ENCODE measurements around the gene CCND1. TPM values are rescaled to one million over a fixed set of nuclear protein-coding genes. Genes with fewer than 3 reads are reported as not detected.

CCND1 gene
- total RNA-seq, 1 experiment from 2014 or later, result 346 TPM

GRCh38 chr11:69665669-69666068, 24.7 kb downstream of the CCND1 start:
- Histone ChIP-seq H2AFZ (no peak overlapping the region), H3K9me2 (ENCODE audit: insufficient read depth) (no peaks in the 10 kb centered on the region), H3K27ac (no peak overlapping the region), H3K4me3 (no peak overlapping the region), H3K36me3 (ENCODE audit: low read depth) (peaks cover 15% of the 10 kb centered on the region; the same call in 1 of the 2 replicates), H3K4me1 (replicated peaks; ENCODE audit: insufficient read depth) (no peaks in the 10 kb centered on the region), H3F3A (ENCODE audit: insufficient read depth, low read depth) (peaks cover 15% of the 10 kb centered on the region), H3K27me3 (ENCODE audit: insufficient read depth, low read depth) (no peaks in the 10 kb centered on the region), H3K79me2 (ENCODE audit: low read depth) (peaks cover 13% of the 10 kb centered on the region), H3K9me3 (ENCODE audit: insufficient read depth, low read depth) (no peaks in the 10 kb centered on the region), H4K20me1 (ENCODE audit: insufficient read depth) (peaks cover 7% of the 10 kb centered on the region; the same call in 1 of the 2 replicates), H3K4me2 (no peak overlapping the region)
- CTCF ChIA-PET, result interaction anchor here (0.6 kb wide), 1 partner anchor 591 kb away, joined by 3 read pairs; no protein-coding TSS in a partner anchor
- no peak for DNase-seq
- BruUV-seq (replicated peaks), result no TSS peak
- intact Hi-C loops (cut with micrococcal nuclease; ENCODE audit: unreplicated experiment), result no loop called here
- TF ChIP-seq EZH2 (IDR thresholded peaks at IDR 0.05; ENCODE audit: low read depth), result no peak
- TF ChIP-seq, protein P1, sequence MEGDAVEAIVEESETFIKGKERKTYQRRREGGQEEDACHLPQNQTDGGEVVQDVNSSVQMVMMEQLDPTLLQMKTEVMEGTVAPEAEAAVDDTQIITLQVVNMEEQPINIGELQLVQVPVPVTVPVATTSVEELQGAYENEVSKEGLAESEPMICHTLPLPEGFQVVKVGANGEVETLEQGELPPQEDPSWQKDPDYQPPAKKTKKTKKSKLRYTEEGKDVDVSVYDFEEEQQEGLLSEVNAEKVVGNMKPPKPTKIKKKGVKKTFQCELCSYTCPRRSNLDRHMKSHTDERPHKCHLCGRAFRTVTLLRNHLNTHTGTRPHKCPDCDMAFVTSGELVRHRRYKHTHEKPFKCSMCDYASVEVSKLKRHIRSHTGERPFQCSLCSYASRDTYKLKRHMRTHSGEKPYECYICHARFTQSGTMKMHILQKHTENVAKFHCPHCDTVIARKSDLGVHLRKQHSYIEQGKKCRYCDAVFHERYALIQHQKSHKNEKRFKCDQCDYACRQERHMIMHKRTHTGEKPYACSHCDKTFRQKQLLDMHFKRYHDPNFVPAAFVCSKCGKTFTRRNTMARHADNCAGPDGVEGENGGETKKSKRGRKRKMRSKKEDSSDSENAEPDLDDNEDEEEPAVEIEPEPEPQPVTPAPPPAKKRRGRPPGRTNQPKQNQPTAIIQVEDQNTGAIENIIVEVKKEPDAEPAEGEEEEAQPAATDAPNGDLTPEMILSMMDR (conservative IDR thresholded peaks at IDR 0.05), result no peak
- POLR2A ChIA-PET (ENCODE audit: unreplicated experiment), result no interaction called here

- Histone ChIP-seq H3K27ac (no peak overlapping the region), H3K4me2 (no peak overlapping the region), H3F3A (ENCODE audit: insufficient read depth, low read depth) (peaks cover 21% of the 10 kb centered on the region), H3K9me2 (ENCODE audit: insufficient read depth) (no peaks in the 10 kb centered on the region), H4K20me1 (ENCODE audit: insufficient read depth) (peaks cover 10% of the 10 kb centered on the region), H2AFZ (no peak overlapping the region), H3K4me3 (no peak overlapping the region), H3K9me3 (ENCODE audit: insufficient read depth, low read depth) (no peaks in the 10 kb centered on the region), H3K36me3 (ENCODE audit: low read depth) (peaks cover 21% of the 10 kb centered on the region; the same call in 1 of the 2 replicates), H3K4me1 (replicated peaks; ENCODE audit: insufficient read depth) (no peaks in the 10 kb centered on the region), H3K27me3 (ENCODE audit: insufficient read depth, low read depth) (no peaks in the 10 kb centered on the region), H3K79me2 (ENCODE audit: low read depth) (peaks cover 13% of the 10 kb centered on the region)
- intact Hi-C loops (cut with micrococcal nuclease; ENCODE audit: unreplicated experiment), result no loop called here
- TF ChIP-seq, protein P1 (conservative IDR thresholded peaks at IDR 0.05), result no peak
- TF ChIP-seq EZH2 (IDR thresholded peaks at IDR 0.05; ENCODE audit: low read depth), result no peak
- POLR2A ChIA-PET (ENCODE audit: unreplicated experiment), result no interaction called here
- CTCF ChIA-PET, result no interaction called here
- no peak for DNase-seq
- no TSS peak for BruUV-seq (replicated peaks)
These were observed 25.3 kb downstream of the CCND1 start for GRCh38 chr11:69666261-69666660.

DNA sequence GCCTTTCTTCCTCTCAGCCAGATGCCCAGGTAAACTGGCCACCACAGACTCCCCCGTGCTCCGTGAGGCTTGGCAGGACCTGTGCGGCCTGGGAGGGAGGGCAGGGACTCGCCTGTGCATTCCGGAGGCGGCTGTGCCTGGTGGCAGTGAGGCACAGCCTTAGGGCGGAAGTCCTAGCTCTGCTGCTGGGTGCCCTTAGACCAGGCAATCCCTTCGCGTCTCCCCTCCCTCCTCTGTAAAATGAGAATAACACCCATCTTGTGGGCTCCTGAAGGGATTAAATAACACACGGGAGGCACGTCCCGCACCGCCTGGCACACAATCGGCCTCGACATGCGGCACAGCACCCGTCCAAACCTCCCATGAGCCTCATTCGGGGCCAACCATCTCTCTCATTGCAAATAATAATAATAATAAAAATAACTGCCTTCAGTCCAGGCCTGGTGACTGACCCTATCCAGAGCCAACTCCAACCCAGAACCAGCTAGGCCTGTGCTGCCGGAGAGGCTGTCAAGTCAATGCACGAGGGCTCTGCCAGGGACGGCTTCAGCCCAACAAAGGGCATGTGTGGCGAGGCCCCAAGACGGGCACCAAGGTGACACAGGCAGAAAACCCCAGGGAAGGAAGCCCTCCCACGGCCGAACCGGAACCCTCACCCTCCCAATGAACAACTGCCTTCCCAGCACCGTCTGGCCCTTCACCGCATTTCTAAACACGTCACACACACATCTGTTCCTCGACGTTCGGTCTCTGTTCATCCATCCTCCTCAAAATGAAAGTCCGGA, 26.0 kb downstream of the CCND1 start:
- TF ChIP-seq, protein P1 (conservative IDR thresholded peaks at IDR 0.05), result no peak
- TF ChIP-seq EZH2 (IDR thresholded peaks at IDR 0.05; ENCODE audit: low read depth), result no peak
- ChIA-PET POLR2A (ENCODE audit: unreplicated experiment) (interaction anchor here (0.9 kb wide), 1 partner anchor 361 kb away, joined by 4 read pairs; no protein-coding TSS in a partner anchor), CTCF (no interaction called here)
- Histone ChIP-seq H3F3A (ENCODE audit: insufficient read depth, low read depth) (peaks cover 27% of the 10 kb centered on the region), H4K20me1 (ENCODE audit: insufficient read depth) (peaks cover 13% of the 10 kb centered on the region), H3K4me2 (no peak overlapping the region), H3K9me3 (ENCODE audit: insufficient read depth, low read depth) (no peaks in the 10 kb centered on the region), H2AFZ (no peak overlapping the region), H3K79me2 (ENCODE audit: low read depth) (peaks cover 13% of the 10 kb centered on the region), H3K4me3 (no peak overlapping the region), H3K27me3 (ENCODE audit: insufficient read depth, low read depth) (no peaks in the 10 kb centered on the region), H3K36me3 (ENCODE audit: low read depth) (peaks cover 27% of the 10 kb centered on the region; the same call in 1 of the 2 replicates), H3K9me2 (ENCODE audit: insufficient read depth) (no peaks in the 10 kb centered on the region), H3K27ac (no peak overlapping the region), H3K4me1 (replicated peaks; ENCODE audit: insufficient read depth) (no peaks in the 10 kb centered on the region)
- intact Hi-C loops (cut with micrococcal nuclease; ENCODE audit: unreplicated experiment), result no loop called here
- no TSS peak for BruUV-seq (replicated peaks)
- no peak for DNase-seq

Measured in PC-9 (cell line).